Body of pancreas (tissue), 4 donors: ENCODE data around the gene GGTLC1.

Experiments
- POLR2A ChIP-seq, 3 donors: fragments of 450-650 bp; IDR thresholded peaks; one replicate each; pipeline ENCODE4 v1.6.1; 2016; ENCODE audit warnings: antibody characterized with exemption in 3 of 3, mild to moderate bottlenecking in 2 of 3
- TF ChIP-seq, protein P1 (sequence below), 7 experiments: fragments of 450-650 bp in 4 of 7; fragments of 200-600 bp in 3 of 7; sonication (generic) in 3 of 7; IDR thresholded peaks; one replicate each; pipeline ENCODE4 v1.5.1; 2016 to 2019; ENCODE audit warnings: antibody characterized with exemption in 7 of 7

DNA sequence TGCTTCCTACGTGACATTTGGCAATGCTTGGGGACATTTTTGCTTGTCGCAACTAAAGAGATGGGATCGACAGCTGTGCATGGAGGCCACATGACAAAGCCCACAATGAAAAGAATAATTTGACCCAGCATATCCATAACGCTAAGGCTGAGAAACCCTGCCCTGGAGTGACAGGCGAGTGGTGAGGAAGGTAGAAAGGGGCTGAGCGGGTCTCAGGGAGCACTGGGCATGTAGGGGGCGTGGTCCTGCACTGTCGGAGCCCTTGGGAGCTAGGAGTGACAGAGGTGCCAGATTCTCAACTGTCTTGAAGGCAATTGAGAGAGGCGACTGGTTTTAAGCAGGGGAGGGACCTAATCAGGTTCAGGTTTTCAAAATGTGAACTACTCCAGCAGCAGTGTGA lies 13.6 kb downstream of the GGTLC1 start:
- TF ChIP-seq, protein P1, sequence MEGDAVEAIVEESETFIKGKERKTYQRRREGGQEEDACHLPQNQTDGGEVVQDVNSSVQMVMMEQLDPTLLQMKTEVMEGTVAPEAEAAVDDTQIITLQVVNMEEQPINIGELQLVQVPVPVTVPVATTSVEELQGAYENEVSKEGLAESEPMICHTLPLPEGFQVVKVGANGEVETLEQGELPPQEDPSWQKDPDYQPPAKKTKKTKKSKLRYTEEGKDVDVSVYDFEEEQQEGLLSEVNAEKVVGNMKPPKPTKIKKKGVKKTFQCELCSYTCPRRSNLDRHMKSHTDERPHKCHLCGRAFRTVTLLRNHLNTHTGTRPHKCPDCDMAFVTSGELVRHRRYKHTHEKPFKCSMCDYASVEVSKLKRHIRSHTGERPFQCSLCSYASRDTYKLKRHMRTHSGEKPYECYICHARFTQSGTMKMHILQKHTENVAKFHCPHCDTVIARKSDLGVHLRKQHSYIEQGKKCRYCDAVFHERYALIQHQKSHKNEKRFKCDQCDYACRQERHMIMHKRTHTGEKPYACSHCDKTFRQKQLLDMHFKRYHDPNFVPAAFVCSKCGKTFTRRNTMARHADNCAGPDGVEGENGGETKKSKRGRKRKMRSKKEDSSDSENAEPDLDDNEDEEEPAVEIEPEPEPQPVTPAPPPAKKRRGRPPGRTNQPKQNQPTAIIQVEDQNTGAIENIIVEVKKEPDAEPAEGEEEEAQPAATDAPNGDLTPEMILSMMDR (IDR thresholded peaks at IDR 0.05): no peak
- no peak for TF ChIP-seq POLR2A (IDR thresholded peaks at IDR 0.05)
